Endodermal cell (in vitro differentiated cells): Measurements from ENCODE around the gene FRAT2. TPM values are rescaled to one million over a fixed set of nuclear protein-coding genes. Genes with fewer than 3 reads are reported as not detected.

Experiments used
- DNase-seq: peaks from one replicate; pipeline ENCODE4 v3.0.0-alpha.2; 2017
- H3K27ac ChIP-seq: 2 replicates; pipeline ENCODE4 v1.5.1; 2013; ENCODE audit warnings: mild to moderate bottlenecking, low read depth, low read length, moderate library complexity
- H3K27me3 ChIP-seq: 2 replicates; pipeline ENCODE4 v1.6.1; 2013; ENCODE audit warnings: mild to moderate bottlenecking, low read length, moderate library complexity; ENCODE audit not compliant: insufficient read depth, control insufficient read depth, poor library complexity, severe bottlenecking
- H3K36me3 ChIP-seq: 2 replicates; pipeline ENCODE4 v1.7.0; 2013; ENCODE audit warnings: mild to moderate bottlenecking, low read length, moderate library complexity; ENCODE audit not compliant: control insufficient read depth, insufficient read depth
- H3K4me1 ChIP-seq: one replicate; pipeline ENCODE4 v1.7.0; 2013; ENCODE audit warnings: low read length; ENCODE audit not compliant: control insufficient read depth, insufficient read depth
- H3K4me3 ChIP-seq: 2 replicates; pipeline ENCODE4 v1.5.1; 2013; ENCODE audit warnings: mild to moderate bottlenecking, low read length, moderate library complexity
- H3K9ac ChIP-seq: 2 replicates; pipeline ENCODE4 v1.6.1; 2013; ENCODE audit warnings: mild to moderate bottlenecking, low read length, moderate library complexity; ENCODE audit not compliant: poor library complexity, severe bottlenecking; ENCODE audit errors: extremely low read depth
- H3K9me3 ChIP-seq: 2 replicates; pipeline ENCODE4 v1.6.1; 2013; ENCODE audit warnings: mild to moderate bottlenecking, low read length, moderate library complexity; ENCODE audit not compliant: control insufficient read depth
- H3K27ac Mint-ChIP-seq: 2 replicates; pipeline ENCODE4 v1.8.0; 2020; ENCODE audit warnings: mixed read lengths
- H3K27me3 Mint-ChIP-seq: 2 replicates; pipeline ENCODE4 v1.8.0; 2021; ENCODE audit warnings: mild to moderate bottlenecking, mixed read lengths; ENCODE audit not compliant: insufficient read depth
- H3K36me3 Mint-ChIP-seq: 2 replicates; pipeline ENCODE4 v1.8.0; 2020; ENCODE audit warnings: low read depth, mixed read lengths
- H3K4me1 Mint-ChIP-seq: 2 replicates; pipeline ENCODE4 v1.8.0; 2020; ENCODE audit warnings: mixed read lengths
- H3K4me3 Mint-ChIP-seq: 2 replicates; pipeline ENCODE4 v1.8.0; 2020; ENCODE audit warnings: mild to moderate bottlenecking, moderate library complexity, mixed read lengths
- H3K9me3 Mint-ChIP-seq: 2 replicates; pipeline ENCODE4 v1.8.0; 2020; ENCODE audit warnings: mild to moderate bottlenecking, mixed read lengths
- CTCF ChIP-seq: fragments of 200-600 bp; sonication (generic); conservative IDR thresholded peaks from 2 replicates; pipeline ENCODE4 v1.5.0; 2021; ENCODE audit warnings: antibody characterized with exemption, mild to moderate bottlenecking
- WGBS, 2 experiments: methylation state at CpG; one replicate each; pipeline versions ENCODE4 v1.1.5 to v1.1.7; 2013; ENCODE audit warnings: missing lambda C conversion rate in 2 of 2, mixed read lengths in 1 of 2; ENCODE audit not compliant: insufficient coverage in 1 of 2, insufficient read length in 1 of 2; 5-methylcytosine and 5-hydroxymethylcytosine counted together
- total RNA-seq, 2 donors: library from RNA; stranded (reverse); fragmentation: NEBNext Ultra II Directional in 1 of 2; extraction: Animal tissue kit (Norgen Biotek cat#: 25700) in 1 of 2; gene quantifications; 2 replicates in 1 of 2; 3 replicates in 1 of 2; pipeline ENCODE4 v1.2.1, GENCODE V29; 2021

Gene FRAT2
- total RNA-seq, 2 donors from 2014 or later, result 31.0 to 35.2 TPM

GRCh38 chr10:97307441-97307840 is 27.1 kb downstream of the FRAT2 start:
- TF ChIP-seq CTCF, result no peak
- H3K36me3 Mint-ChIP-seq, result no peaks in the 10 kb centered on the region
- no peak overlapping the region for H3K4me3 ChIP-seq
- H3K27ac Mint-ChIP-seq, result no peak overlapping the region
- no peaks in the 10 kb centered on the region for H3K4me1 Mint-ChIP-seq
- H3K9ac ChIP-seq, result no peak overlapping the region
- H3K27me3 Mint-ChIP-seq, result no peaks in the 10 kb centered on the region
- no peaks in the 10 kb centered on the region for H3K9me3 Mint-ChIP-seq
- H3K9me3 ChIP-seq, result no peaks in the 10 kb centered on the region
- H3K4me3 Mint-ChIP-seq, result no peak overlapping the region
- no peak for DNase-seq
- H3K27ac ChIP-seq, result no peak overlapping the region
- H3K36me3 ChIP-seq, result no peaks in the 10 kb centered on the region
- H3K4me1 ChIP-seq, result no peaks in the 10 kb centered on the region
- WGBS, 2 experiments, result 83 to 100% methylated on average over 1 of the region's 1 CpG
- H3K27me3 ChIP-seq, result no peaks in the 10 kb centered on the region

GRCh38 chr10:97302088-97302791 is 32.3 kb downstream of the FRAT2 start:
- DNase-seq, result no peak
- no peaks in the 10 kb centered on the region for H3K9me3 Mint-ChIP-seq

GRCh38 chr10:97300980-97301379 is 33.5 kb downstream of the FRAT2 start:
- Histone ChIP-seq H3K27me3 (no peaks in the 10 kb centered on the region), H3K4me3 (no peak overlapping the region), H3K36me3 (no peaks in the 10 kb centered on the region), H3K9ac (no peak overlapping the region), H3K9me3 (no peaks in the 10 kb centered on the region), H3K4me1 (no peaks in the 10 kb centered on the region), H3K27ac (no peak overlapping the region)
- Mint-ChIP-seq H3K9me3 (no peaks in the 10 kb centered on the region), H3K4me1 (peaks cover 2% of the 10 kb centered on the region), H3K27ac (no peak overlapping the region), H3K27me3 (no peaks in the 10 kb centered on the region), H3K4me3 (no peak overlapping the region), H3K36me3 (no peaks in the 10 kb centered on the region)
- no peak for TF ChIP-seq CTCF
- DNase-seq, result no peak
- WGBS, 2 experiments, result 90 to 100% methylated on average over 2 to 3 of the region's 3 CpGs

More at GRCh38 chr10:97302088-97302791, 32.3 kb downstream of the FRAT2 start:
- H3K4me3 ChIP-seq, result no peak overlapping the region
- no peaks in the 10 kb centered on the region for H3K9me3 ChIP-seq
- Mint-ChIP-seq H3K27me3 (no peaks in the 10 kb centered on the region), H3K4me3 (no peak overlapping the region), H3K36me3 (no peaks in the 10 kb centered on the region), H3K27ac (no peak overlapping the region), H3K4me1 (peaks cover 2% of the 10 kb centered on the region)
- H3K27ac ChIP-seq, result no peak overlapping the region
- H3K27me3 ChIP-seq, result no peaks in the 10 kb centered on the region
- H3K4me1 ChIP-seq, result no peaks in the 10 kb centered on the region
- no peaks in the 10 kb centered on the region for H3K36me3 ChIP-seq
- no peak for TF ChIP-seq CTCF
- 90 to 97% methylated on average over 6 to 11 of the region's 11 CpGs for WGBS, 2 experiments
- no peak overlapping the region for H3K9ac ChIP-seq
